Right atrium auricular region (tissue), 2 donors: ENCODE measurements around the gene CABYR. TPM values are rescaled to one million over a fixed set of nuclear protein-coding genes. Genes with fewer than 3 reads are reported as not detected.

Experiments used
- DNase-seq: peaks from one replicate; pipeline ENCODE4 v3.0.0-alpha.2; 2019; ENCODE audit warnings: low spot score
- H3K27ac ChIP-seq, 2 donors: fragments of 200-600 bp; sonication (generic); 1 replicate in 1 of 2; 2 replicates in 1 of 2; pipeline ENCODE4 v1.5.1; 2016 to 2019
- H3K27me3 ChIP-seq, 2 donors: fragments of 200-600 bp; sonication (generic); one replicate each; pipeline versions ENCODE4 v1.5.1 to v1.6.0; 2017 to 2019
- H3K36me3 ChIP-seq: fragments of 200-600 bp; sonication (generic); one replicate; pipeline ENCODE4 v1.5.1; 2016
- H3K4me1 ChIP-seq, 2 donors: fragments of 200-600 bp; sonication (generic); one replicate each; pipeline versions ENCODE4 v1.5.1 to v1.6.0; 2017 to 2019
- H3K4me3 ChIP-seq, 2 donors: fragments of 200-600 bp; sonication (generic); 1 replicate in 1 of 2; 2 replicates in 1 of 2; pipeline ENCODE4 v1.5.1; 2017 to 2019; ENCODE audit warnings: mild to moderate bottlenecking in 1 of 2, moderate library complexity in 1 of 2
- H3K9me3 ChIP-seq, 2 donors: fragments of 200-600 bp; sonication (generic); one replicate each; pipeline ENCODE4 v1.5.1; 2019
- total RNA-seq, 2 donors: library from RNA; depleted of rRNA; stranded (reverse); fragments of >200 nt; gene quantifications; one replicate each; pipeline ENCODE4 v1.1.0, GENCODE V29; 2016
- TF ChIP-seq, protein P1 (sequence below), 2 donors: fragments of 200-600 bp; sonication (generic); IDR thresholded peaks; one replicate each; pipeline ENCODE4 v1.5.1; 2019; ENCODE audit warnings: antibody characterized with exemption in 2 of 2

The CABYR gene
- total RNA-seq, 2 donors from 2014 or later: 0.41 to 0.67 TPM

DNA sequence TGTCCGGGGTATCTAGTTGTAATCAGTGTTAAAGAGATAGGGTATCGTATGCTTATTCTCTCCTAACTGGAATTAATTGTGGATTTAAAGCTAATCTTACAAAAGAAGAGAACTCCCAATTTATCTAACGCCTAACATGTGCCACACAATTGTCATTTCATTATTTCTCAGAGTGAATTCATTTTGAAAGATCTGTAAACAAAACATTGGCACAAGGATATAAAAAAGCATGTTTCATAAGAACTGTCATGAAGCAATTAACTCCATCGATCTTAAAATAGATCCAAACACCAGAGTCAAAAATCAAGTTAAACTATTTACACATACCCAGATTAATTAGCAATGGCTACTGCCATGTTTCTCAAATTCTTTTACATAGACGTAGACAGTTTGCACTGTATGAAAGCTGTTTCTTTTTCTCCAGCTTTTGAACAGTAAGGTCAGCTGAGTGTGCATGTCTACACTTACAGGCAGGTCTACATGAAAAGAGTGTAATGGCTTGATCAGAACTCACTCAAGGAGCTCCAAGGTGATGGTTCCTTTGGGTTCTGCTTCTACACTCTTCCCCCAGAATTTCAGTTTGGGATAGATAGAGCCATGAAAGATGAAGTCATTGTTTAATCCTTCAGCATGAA, 38.8 kb downstream of the CABYR start:
- no peak for DNase-seq
- no peaks in the 10 kb centered on the region for H3K27me3 ChIP-seq
- no peak overlapping the region for H3K4me3 ChIP-seq
- H3K27ac ChIP-seq: no peak overlapping the region
- H3K9me3 ChIP-seq: no peaks in the 10 kb centered on the region
- H3K36me3 ChIP-seq: peaks cover 20% of the 10 kb centered on the region
- TF ChIP-seq, protein P1, sequence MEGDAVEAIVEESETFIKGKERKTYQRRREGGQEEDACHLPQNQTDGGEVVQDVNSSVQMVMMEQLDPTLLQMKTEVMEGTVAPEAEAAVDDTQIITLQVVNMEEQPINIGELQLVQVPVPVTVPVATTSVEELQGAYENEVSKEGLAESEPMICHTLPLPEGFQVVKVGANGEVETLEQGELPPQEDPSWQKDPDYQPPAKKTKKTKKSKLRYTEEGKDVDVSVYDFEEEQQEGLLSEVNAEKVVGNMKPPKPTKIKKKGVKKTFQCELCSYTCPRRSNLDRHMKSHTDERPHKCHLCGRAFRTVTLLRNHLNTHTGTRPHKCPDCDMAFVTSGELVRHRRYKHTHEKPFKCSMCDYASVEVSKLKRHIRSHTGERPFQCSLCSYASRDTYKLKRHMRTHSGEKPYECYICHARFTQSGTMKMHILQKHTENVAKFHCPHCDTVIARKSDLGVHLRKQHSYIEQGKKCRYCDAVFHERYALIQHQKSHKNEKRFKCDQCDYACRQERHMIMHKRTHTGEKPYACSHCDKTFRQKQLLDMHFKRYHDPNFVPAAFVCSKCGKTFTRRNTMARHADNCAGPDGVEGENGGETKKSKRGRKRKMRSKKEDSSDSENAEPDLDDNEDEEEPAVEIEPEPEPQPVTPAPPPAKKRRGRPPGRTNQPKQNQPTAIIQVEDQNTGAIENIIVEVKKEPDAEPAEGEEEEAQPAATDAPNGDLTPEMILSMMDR (IDR thresholded peaks at IDR 0.05): no peak
- peaks cover 0 to 10% of the 10 kb centered on the region in 2 donors for H3K4me1 ChIP-seq

DNA sequence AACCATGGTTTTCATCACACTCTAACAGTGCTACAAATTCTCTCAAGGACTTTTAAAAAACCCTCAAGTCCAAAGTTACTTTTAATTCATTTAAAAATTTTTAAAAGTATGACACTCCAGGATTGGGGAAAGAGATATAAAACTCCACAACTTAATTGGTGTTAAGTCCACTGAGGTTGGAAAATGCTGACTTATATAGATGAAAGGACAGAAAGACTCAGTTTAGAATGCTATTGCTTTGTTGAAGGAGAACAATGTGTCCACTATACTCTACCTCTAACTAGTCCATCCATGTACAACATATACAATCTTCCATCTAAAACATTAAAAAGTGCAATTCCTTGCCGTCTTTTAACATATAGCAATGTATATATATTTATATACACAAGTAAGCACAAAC, 41.2 kb downstream of the CABYR start:
- no peak overlapping the region for H3K4me3 ChIP-seq
- no peak overlapping the region for H3K27ac ChIP-seq
- peaks cover 5% of the 10 kb centered on the region for H3K36me3 ChIP-seq
- no peaks in the 10 kb centered on the region for H3K27me3 ChIP-seq
- no peaks in the 10 kb centered on the region for H3K9me3 ChIP-seq
- H3K4me1 ChIP-seq: peaks cover 0 to 10% of the 10 kb centered on the region in 2 donors
- TF ChIP-seq, protein P1 (IDR thresholded peaks at IDR 0.05): no peak
- no peak for DNase-seq

DNA sequence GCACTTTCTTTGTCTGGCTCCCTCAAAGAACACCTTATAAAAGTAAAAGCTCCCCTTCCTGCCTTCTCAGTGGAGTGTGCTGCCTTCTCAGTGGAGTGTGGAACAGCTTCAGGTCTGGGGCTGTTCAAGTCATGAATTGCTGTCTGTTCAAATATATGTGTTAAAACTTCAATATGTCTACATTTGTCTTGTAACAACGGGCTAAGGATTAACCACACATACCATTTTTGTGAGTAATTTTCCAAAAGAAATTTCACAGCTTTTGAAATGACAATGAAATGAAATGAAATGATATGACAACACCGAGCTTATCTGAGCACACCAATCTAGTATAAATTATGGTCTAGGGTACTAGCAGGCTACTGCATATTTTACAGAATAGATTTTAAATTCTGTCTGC, 42.9 kb downstream of the CABYR start:
- H3K4me1 ChIP-seq: peaks cover 0 to 6% of the 10 kb centered on the region in 2 donors
- no peak for DNase-seq
- no peaks in the 10 kb centered on the region for H3K9me3 ChIP-seq
- H3K36me3 ChIP-seq: peaks cover 5% of the 10 kb centered on the region
- no peaks in the 10 kb centered on the region for H3K27me3 ChIP-seq
- TF ChIP-seq, protein P1 (IDR thresholded peaks at IDR 0.05): no peak
- H3K27ac ChIP-seq: no peak overlapping the region
- no peak overlapping the region for H3K4me3 ChIP-seq

DNA sequence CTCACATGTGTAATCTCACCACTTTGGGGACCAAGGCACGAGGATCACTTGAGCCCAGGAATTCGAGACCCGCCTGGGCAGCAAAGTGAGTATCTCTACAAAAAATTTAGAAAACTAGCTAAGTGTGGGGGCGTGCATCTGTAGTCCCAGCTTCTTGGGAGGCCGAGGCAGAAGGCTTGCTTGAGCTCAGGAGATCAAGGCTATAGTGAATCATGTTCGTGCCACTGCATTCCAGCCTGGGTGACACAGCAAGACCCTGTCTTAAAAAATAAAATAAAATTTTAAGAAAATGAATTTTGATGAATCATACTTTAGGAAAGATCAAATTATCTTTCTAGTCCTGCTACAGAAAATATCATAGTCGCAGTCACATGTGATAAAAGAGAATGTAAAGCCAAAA, 46.9 kb downstream of the CABYR start:
- Histone ChIP-seq H3K27ac (no peak overlapping the region), H3K4me1 (peaks cover 0 to 18% of the 10 kb centered on the region in 2 donors), H3K9me3 (no peaks in the 10 kb centered on the region), H3K36me3 (no peaks in the 10 kb centered on the region), H3K4me3 (no peak overlapping the region), H3K27me3 (no peaks in the 10 kb centered on the region)
- TF ChIP-seq, protein P1 (IDR thresholded peaks at IDR 0.05): no peak
- no peak for DNase-seq

DNA sequence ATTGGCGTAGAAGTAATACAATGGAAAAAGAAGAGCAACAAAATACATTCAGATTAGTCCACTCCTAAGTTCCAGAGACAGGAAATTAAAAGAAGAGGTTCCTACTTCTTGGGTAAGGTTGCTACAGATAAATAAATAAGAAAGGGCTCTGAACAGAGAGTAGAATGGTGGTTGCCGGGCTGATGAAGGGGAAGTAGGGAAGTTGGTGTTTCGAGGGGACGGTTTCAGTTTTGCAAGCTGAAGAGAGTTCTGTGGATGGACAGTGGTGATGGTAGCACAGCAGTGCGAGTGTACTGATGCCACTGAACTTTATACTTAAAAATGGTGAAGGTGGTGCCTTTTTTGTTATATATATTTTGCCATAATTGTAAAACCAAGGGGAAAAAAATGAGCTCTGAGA, 48.2 kb downstream of the CABYR start:
- H3K4me1 ChIP-seq: peaks cover 0 to 18% of the 10 kb centered on the region in 2 donors
- H3K4me3 ChIP-seq: no peak overlapping the region
- no peaks in the 10 kb centered on the region for H3K27me3 ChIP-seq
- TF ChIP-seq, protein P1 (IDR thresholded peaks at IDR 0.05): no peak
- no peaks in the 10 kb centered on the region for H3K36me3 ChIP-seq
- DNase-seq: no peak
- no peak overlapping the region for H3K27ac ChIP-seq
- H3K9me3 ChIP-seq: no peaks in the 10 kb centered on the region

DNA sequence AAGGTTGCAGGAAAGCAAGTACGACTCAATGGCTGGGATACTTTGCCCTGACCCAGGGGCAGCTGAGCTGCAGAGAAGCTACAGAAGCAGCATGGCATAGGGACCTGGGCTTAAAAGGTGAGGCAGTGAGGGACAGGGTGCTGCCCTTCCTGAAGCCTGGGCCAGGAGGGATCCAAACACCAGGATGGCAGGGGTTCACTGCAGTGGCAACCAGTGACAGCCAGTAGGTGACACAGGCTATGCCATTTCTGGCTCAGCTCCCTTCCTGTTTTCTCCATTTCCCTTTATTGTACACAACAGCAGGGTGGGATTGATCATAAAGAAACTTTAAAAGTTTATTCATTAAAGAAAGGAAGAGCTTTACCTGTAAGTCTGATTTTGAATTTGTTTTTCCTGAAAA, 48.8 kb downstream of the CABYR start:
- H3K9me3 ChIP-seq: no peaks in the 10 kb centered on the region

More for the DNA sequence above, 48.8 kb downstream of the CABYR start:
- Histone ChIP-seq H3K4me1 (peaks cover 0 to 18% of the 10 kb centered on the region in 2 donors), H3K27ac (no peak overlapping the region), H3K27me3 (no peaks in the 10 kb centered on the region), H3K36me3 (no peaks in the 10 kb centered on the region), H3K4me3 (no peak overlapping the region)
- TF ChIP-seq, protein P1 (IDR thresholded peaks at IDR 0.05): peak in 1 of 2 donors; percentile 12
- no peak for DNase-seq
